ENCODE results near the gene RBM5. TPM values are rescaled to one million over a fixed set of nuclear protein-coding genes. Genes with fewer than 3 reads are reported as not detected.
A peak's percentile ranks its signal among the peaks of the same experiment; 100 is the strongest.

RBM5 gene
- polyA plus RNA-seq, 1 donor (not counting 4 experiments of a cell fraction or from before 2014, with no cell fraction given) = 167 TPM

GRCh38 chr3:50154840-50155490 lies 66.2 kb downstream of the RBM5 start, which contains the start of gene SEMA3F:
SEMA3F (plus strand) TSS chr3:50155324; CDS start chr3:50159623, 4,299 bp downstream.
- Histone ChIP-seq H4K20me1 (ENCODE audit: control insufficient read depth, extremely low read depth, insufficient read depth, low read length) (no peaks in the 10 kb centered on the region), H3K4me3 (ENCODE audit: control insufficient read depth in 2 of 3, extremely low read depth in 1 of 3, insufficient read depth in 2 of 3, low read depth in 1 of 3, low read length in 3 of 3) (peak within 1 kb of the TSS; percentile 85 to 91 (median 88)), H3K4me1 (ENCODE audit: control insufficient read depth, extremely low read depth, insufficient read depth, low read length) (peaks cover 59% of the 10 kb centered on the region), H3K27me3 (ENCODE audit: control insufficient read depth, extremely low read depth, insufficient read depth, low read length) (no peaks in the 10 kb centered on the region), H3K9me3 (ENCODE audit: control insufficient read depth, low read depth, low read length) (no peaks in the 10 kb centered on the region), H3K36me3 (ENCODE audit: control insufficient read depth in 2 of 2, extremely low read depth in 1 of 2, insufficient read depth in 2 of 2, low read length in 2 of 2) (peaks cover 7 to 15% of the 10 kb centered on the region in 2 experiments), H3K79me2 (ENCODE audit: control insufficient read depth, insufficient read depth, low read length) (peaks cover 50% of the 10 kb centered on the region), H2AFZ (ENCODE audit: control insufficient read depth, low read length) (no peak within 1 kb of the TSS), H3K9ac (ENCODE audit: control insufficient read depth, extremely low read depth, insufficient read depth, low read length) (peak within 1 kb of the TSS; percentile 86), H3K4me2 (ENCODE audit: control insufficient read depth, extremely low read depth, insufficient read depth, low read depth, low read length) (peak within 1 kb of the TSS; percentile 99), H3K9me1 (ENCODE audit: control insufficient read depth, extremely low read depth, insufficient read depth, low read length) (peaks cover 6% of the 10 kb centered on the region), H3K27ac (ENCODE audit: control insufficient read depth, insufficient read depth, low read length) (peak within 1 kb of the TSS; percentile 77)
- FAIRE-seq (no peak), DNase-seq (ENCODE audit: low read depth, low spot score) (no peak)
- dilution Hi-C loops (cut with MboI; ENCODE audit: extremely low pct_ligation_motif_present, low sequenced_read_pairs) = no loop called here
- TF ChIP-seq CTCF (optimal IDR thresholded peaks at IDR 0.05 in 1 of 3, IDR thresholded peaks at IDR 0.05 in 1 of 3, conservative IDR thresholded peaks at IDR 0.05 in 1 of 3; ENCODE audit: extremely low read depth in 1 of 3, insufficient read depth in 2 of 3, low read length in 3 of 3) (no peak), EZH2 (IDR thresholded peaks at IDR 0.05; ENCODE audit: low read length) (no peak)

- Histone ChIP-seq H3K9me1 (ENCODE audit: control insufficient read depth, extremely low read depth, insufficient read depth, low read length) (peaks cover 6% of the 10 kb centered on the region), H3K79me2 (ENCODE audit: control insufficient read depth, insufficient read depth, low read length) (peaks cover 56% of the 10 kb centered on the region), H3K9me3 (ENCODE audit: control insufficient read depth, low read depth, low read length) (no peaks in the 10 kb centered on the region), H3K4me3 (ENCODE audit: control insufficient read depth in 2 of 3, extremely low read depth in 1 of 3, insufficient read depth in 2 of 3, low read depth in 1 of 3, low read length in 3 of 3) (peak overlapping the region; percentile 85 to 91 (median 88)), H3K36me3 (ENCODE audit: control insufficient read depth in 2 of 2, extremely low read depth in 1 of 2, insufficient read depth in 2 of 2, low read length in 2 of 2) (peaks cover 12 to 20% of the 10 kb centered on the region in 2 experiments), H3K9ac (ENCODE audit: control insufficient read depth, extremely low read depth, insufficient read depth, low read length) (peak overlapping the region; percentile 86), H3K4me2 (ENCODE audit: control insufficient read depth, extremely low read depth, insufficient read depth, low read depth, low read length) (peak overlapping the region; percentile 99), H4K20me1 (ENCODE audit: control insufficient read depth, extremely low read depth, insufficient read depth, low read length) (no peaks in the 10 kb centered on the region), H3K27me3 (ENCODE audit: control insufficient read depth, extremely low read depth, insufficient read depth, low read length) (no peaks in the 10 kb centered on the region), H3K27ac (ENCODE audit: control insufficient read depth, insufficient read depth, low read length) (peak overlapping the region; percentile 77), H2AFZ (ENCODE audit: control insufficient read depth, low read length) (no peak overlapping the region), H3K4me1 (ENCODE audit: control insufficient read depth, extremely low read depth, insufficient read depth, low read length) (peaks cover 59% of the 10 kb centered on the region)
- DNase-seq (ENCODE audit: low read depth, low spot score) (no peak), FAIRE-seq (no peak)
- dilution Hi-C loops (cut with MboI; ENCODE audit: extremely low pct_ligation_motif_present, low sequenced_read_pairs) = no loop called here
- TF ChIP-seq EZH2 (IDR thresholded peaks at IDR 0.05; ENCODE audit: low read length) = no peak
Measured at GRCh38 chr3:50155491-50155878, 66.8 kb downstream of the RBM5 start.

All from keratinocyte (primary cell).